Measurements from ENCODE around the gene CPT1B. TPM values are rescaled to one million over a fixed set of nuclear protein-coding genes. Genes with fewer than 3 reads are reported as not detected.
"Not testable (repeated sequence)": the region's sequence is repeated elsewhere in the genome, so short reads cannot be mapped to it uniquely, and the experiment has no call there.

CPT1B gene
- total RNA-seq, 1 donor from 2014 or later: 118 TPM

- DNase-seq: no peak
- no peak overlapping the region for H3K4me3 Mint-ChIP-seq (ENCODE audit: unreplicated experiment)
- TF ChIP-seq, protein P1, sequence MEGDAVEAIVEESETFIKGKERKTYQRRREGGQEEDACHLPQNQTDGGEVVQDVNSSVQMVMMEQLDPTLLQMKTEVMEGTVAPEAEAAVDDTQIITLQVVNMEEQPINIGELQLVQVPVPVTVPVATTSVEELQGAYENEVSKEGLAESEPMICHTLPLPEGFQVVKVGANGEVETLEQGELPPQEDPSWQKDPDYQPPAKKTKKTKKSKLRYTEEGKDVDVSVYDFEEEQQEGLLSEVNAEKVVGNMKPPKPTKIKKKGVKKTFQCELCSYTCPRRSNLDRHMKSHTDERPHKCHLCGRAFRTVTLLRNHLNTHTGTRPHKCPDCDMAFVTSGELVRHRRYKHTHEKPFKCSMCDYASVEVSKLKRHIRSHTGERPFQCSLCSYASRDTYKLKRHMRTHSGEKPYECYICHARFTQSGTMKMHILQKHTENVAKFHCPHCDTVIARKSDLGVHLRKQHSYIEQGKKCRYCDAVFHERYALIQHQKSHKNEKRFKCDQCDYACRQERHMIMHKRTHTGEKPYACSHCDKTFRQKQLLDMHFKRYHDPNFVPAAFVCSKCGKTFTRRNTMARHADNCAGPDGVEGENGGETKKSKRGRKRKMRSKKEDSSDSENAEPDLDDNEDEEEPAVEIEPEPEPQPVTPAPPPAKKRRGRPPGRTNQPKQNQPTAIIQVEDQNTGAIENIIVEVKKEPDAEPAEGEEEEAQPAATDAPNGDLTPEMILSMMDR (IDR thresholded peaks at IDR 0.05; ENCODE audit: partially characterized antibody, unreplicated experiment): no peak
- peaks cover 11% of the 10 kb centered on the region for H3K27me3 Mint-ChIP-seq (ENCODE audit: unreplicated experiment)
- no peaks in the 10 kb centered on the region for H3K36me3 Mint-ChIP-seq (ENCODE audit: unreplicated experiment)
- no peak overlapping the region for H3K27ac Mint-ChIP-seq (ENCODE audit: unreplicated experiment)
- H3K4me1 Mint-ChIP-seq (ENCODE audit: low read depth, unreplicated experiment): no peaks in the 10 kb centered on the region
- H3K9me3 Mint-ChIP-seq (ENCODE audit: unreplicated experiment): peaks cover 3% of the 10 kb centered on the region
These were observed 43.2 kb upstream of the CPT1B start for GRCh38 chr22:50621356-50621880.

GRCh38 chr22:50620593-50621355 is 42.5 kb upstream of the CPT1B start:
- H3K36me3 Mint-ChIP-seq (ENCODE audit: unreplicated experiment): no peaks in the 10 kb centered on the region
- TF ChIP-seq, protein P1 (IDR thresholded peaks at IDR 0.05; ENCODE audit: partially characterized antibody, unreplicated experiment): peak; percentile 76
- DNase-seq: peak; percentile 84
- peak overlapping the region; percentile 28 for H3K4me3 Mint-ChIP-seq (ENCODE audit: unreplicated experiment)
- H3K27me3 Mint-ChIP-seq (ENCODE audit: unreplicated experiment): peaks cover 11% of the 10 kb centered on the region
- no peak overlapping the region for H3K27ac Mint-ChIP-seq (ENCODE audit: unreplicated experiment)
- H3K4me1 Mint-ChIP-seq (ENCODE audit: low read depth, unreplicated experiment): no peaks in the 10 kb centered on the region
- peaks cover 3% of the 10 kb centered on the region for H3K9me3 Mint-ChIP-seq (ENCODE audit: unreplicated experiment)

DNA sequence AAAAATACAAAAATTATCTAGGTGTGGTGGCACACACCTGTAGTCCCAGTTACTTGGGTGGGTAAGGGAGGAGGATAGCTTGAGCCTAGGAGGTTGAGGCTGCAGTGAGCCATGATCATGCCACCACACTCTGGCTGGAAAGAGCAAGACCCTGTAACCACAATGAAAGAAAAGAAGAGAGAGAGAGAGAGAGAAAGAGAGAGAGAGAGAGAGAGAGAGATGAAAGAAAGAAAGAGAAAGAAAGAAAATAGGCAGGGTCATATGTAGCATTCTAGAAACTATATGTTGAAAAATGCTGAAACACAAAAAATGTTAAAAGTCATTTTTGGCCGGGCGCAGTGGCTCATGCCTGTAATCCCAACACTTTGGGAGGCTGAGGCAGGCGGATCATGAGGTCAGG is 36.1 kb upstream of the CPT1B start:
- H3K4me3 Mint-ChIP-seq (ENCODE audit: unreplicated experiment); H3K27ac Mint-ChIP-seq (ENCODE audit: unreplicated experiment); H3K27me3 Mint-ChIP-seq (ENCODE audit: unreplicated experiment); H3K36me3 Mint-ChIP-seq (ENCODE audit: unreplicated experiment); H3K4me1 Mint-ChIP-seq (ENCODE audit: low read depth, unreplicated experiment); DNase-seq: not testable (repeated sequence)
- peaks cover 15% of the 10 kb centered on the region for H3K9me3 Mint-ChIP-seq (ENCODE audit: unreplicated experiment)

DNA sequence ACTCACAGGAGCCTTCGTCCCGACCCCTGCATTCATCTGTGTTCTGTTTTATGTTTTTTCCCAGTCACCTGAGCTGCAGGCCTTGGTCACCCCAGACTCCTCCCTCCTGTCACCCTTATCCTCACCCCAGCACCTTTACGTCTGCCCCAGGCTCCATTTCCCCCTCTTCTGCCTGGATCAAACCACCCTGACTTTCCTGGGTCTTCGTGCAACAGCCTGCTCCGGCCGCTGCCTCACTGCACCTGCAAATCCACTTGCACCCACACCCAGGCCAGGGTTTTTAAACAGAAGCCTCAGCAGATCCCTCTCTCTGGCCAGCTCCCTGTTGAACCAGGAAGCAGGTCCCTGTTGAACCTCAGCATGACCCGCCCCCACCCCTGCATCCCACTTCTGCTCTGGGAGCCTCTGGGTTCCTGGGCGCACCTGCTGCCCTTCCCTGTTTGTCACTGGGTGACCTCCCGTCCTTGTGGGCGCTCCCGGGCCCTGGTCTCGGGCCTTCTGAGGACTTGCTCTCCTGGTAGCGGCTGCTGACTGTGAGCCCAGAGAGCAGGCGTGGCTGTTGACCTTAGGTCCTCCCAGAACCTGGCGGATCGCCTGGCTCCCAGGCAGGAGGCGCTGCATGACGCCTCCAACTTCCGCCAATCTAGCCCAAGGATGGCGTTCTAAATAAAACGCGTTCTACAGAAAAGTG is 35.2 kb upstream of the CPT1B start:
- no peak for DNase-seq
- H3K27me3 Mint-ChIP-seq (ENCODE audit: unreplicated experiment): peaks cover 10% of the 10 kb centered on the region
- H3K4me1 Mint-ChIP-seq (ENCODE audit: low read depth, unreplicated experiment): no peaks in the 10 kb centered on the region
- H3K9me3 Mint-ChIP-seq (ENCODE audit: unreplicated experiment): peaks cover 17% of the 10 kb centered on the region
- H3K27ac Mint-ChIP-seq (ENCODE audit: unreplicated experiment): no peak overlapping the region
- TF ChIP-seq, protein P1 (IDR thresholded peaks at IDR 0.05; ENCODE audit: partially characterized antibody, unreplicated experiment): no peak
- no peak overlapping the region for H3K4me3 Mint-ChIP-seq (ENCODE audit: unreplicated experiment)
- peaks cover 6% of the 10 kb centered on the region for H3K36me3 Mint-ChIP-seq (ENCODE audit: unreplicated experiment)

DNA sequence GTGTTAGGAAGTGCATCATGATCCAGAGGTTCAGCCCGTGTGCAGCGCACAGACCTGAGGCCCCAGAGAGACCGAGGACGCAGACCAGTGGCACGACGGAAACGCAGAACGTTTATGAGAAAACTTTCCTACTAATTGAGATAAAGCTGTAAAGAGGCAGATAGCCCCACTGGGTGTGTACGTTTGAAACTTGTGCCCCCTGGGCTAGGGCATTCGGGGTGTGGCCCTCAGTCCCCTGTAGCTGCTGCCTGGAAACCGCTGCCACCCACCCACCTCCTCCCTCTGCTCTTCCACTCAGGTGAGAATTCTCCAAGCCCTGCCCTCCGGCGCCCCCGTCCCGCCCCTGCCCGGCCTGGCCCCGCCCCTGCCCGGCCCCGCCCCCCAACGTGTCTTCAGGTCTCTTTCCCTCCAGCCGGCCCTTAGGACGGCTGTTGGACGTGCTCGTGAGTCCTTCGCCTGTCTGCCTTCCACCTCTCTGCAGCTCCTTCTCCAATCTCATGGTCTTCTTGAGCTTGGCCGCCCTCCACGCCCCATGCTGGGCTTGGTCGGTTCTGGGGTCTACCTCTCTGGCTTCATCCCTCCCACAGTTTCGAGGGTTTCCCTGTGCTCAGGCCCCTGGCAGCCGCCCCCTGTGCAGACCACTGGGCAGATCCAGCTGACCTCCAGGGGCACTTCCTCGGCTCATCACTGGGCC is 34.4 kb upstream of the CPT1B start:
- H3K4me1 Mint-ChIP-seq (ENCODE audit: low read depth, unreplicated experiment): no peaks in the 10 kb centered on the region
- peaks cover 20% of the 10 kb centered on the region for H3K9me3 Mint-ChIP-seq (ENCODE audit: unreplicated experiment)
- H3K27ac Mint-ChIP-seq (ENCODE audit: unreplicated experiment): no peak overlapping the region
- peaks cover 6% of the 10 kb centered on the region for H3K36me3 Mint-ChIP-seq (ENCODE audit: unreplicated experiment)
- DNase-seq: no peak
- no peak overlapping the region for H3K4me3 Mint-ChIP-seq (ENCODE audit: unreplicated experiment)
- H3K27me3 Mint-ChIP-seq (ENCODE audit: unreplicated experiment): peaks cover 7% of the 10 kb centered on the region
- TF ChIP-seq, protein P1 (IDR thresholded peaks at IDR 0.05; ENCODE audit: partially characterized antibody, unreplicated experiment): no peak

All from glutamatergic neuron (in vitro differentiated cells).